CD8-positive, alpha-beta memory T cell (primary cell): ENCODE results near the gene SCARB2. TPM values are rescaled to one million over a fixed set of nuclear protein-coding genes. Genes with fewer than 3 reads are reported as not detected.

Source experiments
- CTCF ChIA-PET: fragments of 350-600 bp; sonication (Branson Sonifier 250); formaldehyde crosslinking; loops from one replicate; lab custom pipeline; 2021; ENCODE audit warnings: antibody characterized with exemption; lab: Charles Lee
- POLR2A ChIA-PET: fragments of 350-600 bp; sonication (Branson Sonifier 250); formaldehyde crosslinking; loops from one replicate; lab custom pipeline; 2021; ENCODE audit warnings: antibody characterized with exemption; lab: Charles Lee
- DNase-seq, 5 donors: peaks; one replicate each; pipeline versions ENCODE4 v3.0.0 to v3.0.0-alpha.2; 2020 to 2022; ENCODE audit warnings: mixed read lengths in 1 of 5
- H3K27ac ChIP-seq: one replicate; pipeline ENCODE4 v1.7.0; 2013; ENCODE audit warnings: low read depth, mild to moderate bottlenecking, low read length, moderate library complexity
- H3K27me3 ChIP-seq: 2 replicates; pipeline ENCODE4 v1.7.0; 2013; ENCODE audit warnings: low read length, mild to moderate bottlenecking; ENCODE audit not compliant: insufficient read depth, poor library complexity, severe bottlenecking
- H3K36me3 ChIP-seq: 2 replicates; pipeline ENCODE4 v1.7.0; 2013; ENCODE audit warnings: mild to moderate bottlenecking, low read length, moderate library complexity; ENCODE audit not compliant: insufficient read depth
- H3K4me1 ChIP-seq: 2 replicates; pipeline ENCODE4 v1.7.0; 2013; ENCODE audit warnings: mild to moderate bottlenecking, low read length, moderate library complexity; ENCODE audit not compliant: insufficient read depth
- H3K4me3 ChIP-seq: 2 replicates; pipeline ENCODE4 v1.7.0; 2013; ENCODE audit warnings: mild to moderate bottlenecking, low read length
- H3K9me3 ChIP-seq: 2 replicates; pipeline ENCODE4 v1.7.0; 2013; ENCODE audit warnings: mild to moderate bottlenecking, low read length
- H3K27ac Mint-ChIP-seq, 8 donors: one replicate each; pipeline ENCODE4 v1.8.0; 2020 to 2021; ENCODE audit warnings: mixed read lengths in 8 of 8, mild to moderate bottlenecking in 6 of 8, inconsistent platforms in 3 of 8, moderate library complexity in 3 of 8
- H3K27me3 Mint-ChIP-seq, 2 donors: one replicate each; pipeline ENCODE4 v1.8.0; 2020 to 2021; ENCODE audit warnings: mixed read lengths in 2 of 2, mild to moderate bottlenecking in 1 of 2, moderate library complexity in 1 of 2
- H3K36me3 Mint-ChIP-seq, 3 donors: one replicate each; pipeline ENCODE4 v1.8.0; 2020 to 2021; ENCODE audit warnings: mixed read lengths in 3 of 3, inconsistent platforms in 1 of 3, mild to moderate bottlenecking in 1 of 3
- H3K4me1 Mint-ChIP-seq, 3 donors: one replicate each; pipeline ENCODE4 v1.8.0; 2020 to 2021; ENCODE audit warnings: mixed read lengths in 3 of 3, inconsistent platforms in 1 of 3, mild to moderate bottlenecking in 1 of 3
- H3K4me3 Mint-ChIP-seq, 7 donors: one replicate each; pipeline ENCODE4 v1.8.0; 2020 to 2021; ENCODE audit warnings: mixed read lengths in 7 of 7, mild to moderate bottlenecking in 6 of 7, moderate library complexity in 4 of 7, inconsistent platforms in 2 of 7
- H3K9me3 Mint-ChIP-seq, 5 donors: one replicate each; pipeline ENCODE4 v1.8.0; 2020 to 2022; ENCODE audit warnings: mixed read lengths in 5 of 5, mild to moderate bottlenecking in 3 of 5, moderate library complexity in 2 of 5, inconsistent platforms in 1 of 5
- polyA plus RNA-seq: library from polyadenylated mRNA; unstranded; fragments of 300-500 nt; fragmentation: Illumina TruSeq; gene quantifications from one replicate; pipeline ENCODE4 v1.2.3, GENCODE V29; 2021
- total RNA-seq, 2 experiments: library from RNA; stranded (reverse); gene quantifications; one replicate each; pipeline ENCODE4 v1.2.3, GENCODE V29; 2021

Gene SCARB2
- total and polyA plus RNA-seq, 3 experiments from 2014 or later, result 6.2 to 17.6 (median 6.7) TPM

- Mint-ChIP-seq H3K4me3 (no peak overlapping the region), H3K9me3 (no peaks in the 10 kb centered on the region), H3K27ac (no peak overlapping the region), H3K27me3 (no peaks in the 10 kb centered on the region), H3K4me1 (peaks cover 36 to 62% (median 59%) of the 10 kb centered on the region in 3 donors), H3K36me3 (peaks cover 15 to 70% (median 24%) of the 10 kb centered on the region in 3 donors)
- ChIA-PET POLR2A (no interaction called here), CTCF (no interaction called here)
- DNase-seq, result no peak
- H3K9me3 ChIP-seq, result no peaks in the 10 kb centered on the region
- no peak overlapping the region for H3K4me3 ChIP-seq
- H3K27me3 ChIP-seq, result no peaks in the 10 kb centered on the region
- no peak overlapping the region for H3K27ac ChIP-seq
- H3K4me1 ChIP-seq, result peaks cover 8% of the 10 kb centered on the region
- H3K36me3 ChIP-seq, result peaks cover 28% of the 10 kb centered on the region
Observed at GRCh38 chr4:76141241-76141640, 72.4 kb downstream of the SCARB2 start.

DNA sequence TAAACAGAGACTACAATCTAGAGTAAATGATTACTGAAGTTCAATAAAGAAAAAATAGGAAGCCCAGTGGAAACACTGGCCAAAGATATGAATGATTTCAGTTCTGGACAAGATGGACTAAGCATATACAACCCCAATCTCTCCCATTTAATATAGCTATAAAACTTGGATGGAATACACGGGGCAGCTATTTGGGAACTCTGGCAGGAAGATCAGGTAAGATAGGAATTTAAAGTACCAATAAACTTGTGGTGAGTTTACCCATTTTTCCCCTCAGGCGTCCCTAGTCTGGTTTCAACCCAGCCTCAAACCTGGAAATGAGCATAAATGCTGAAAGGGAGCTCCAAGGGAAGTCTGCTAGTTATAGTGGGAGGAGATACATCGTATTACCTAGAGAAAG lies 85.9 kb downstream of the SCARB2 start:
- POLR2A ChIA-PET, result no interaction called here
- H3K36me3 Mint-ChIP-seq, result peaks cover 19 to 69% (median 30%) of the 10 kb centered on the region in 3 donors

GRCh38 chr4:76125816-76126215 lies 87.8 kb downstream of the SCARB2 start:
- Histone ChIP-seq H3K36me3 (peaks cover 33% of the 10 kb centered on the region), H3K4me1 (no peaks in the 10 kb centered on the region), H3K27ac (no peak overlapping the region), H3K4me3 (no peak overlapping the region), H3K9me3 (no peaks in the 10 kb centered on the region), H3K27me3 (no peaks in the 10 kb centered on the region)
- Mint-ChIP-seq H3K27me3 (no peaks in the 10 kb centered on the region), H3K9me3 (no peaks in the 10 kb centered on the region), H3K4me1 (peaks cover 0 to 2% (median 0%) of the 10 kb centered on the region in 3 donors), H3K27ac (peak overlapping the region in 1 of 8 donors; percentile 8), H3K4me3 (no peak overlapping the region), H3K36me3 (peaks cover 20 to 68% (median 33%) of the 10 kb centered on the region in 3 donors)
- CTCF ChIA-PET, result no interaction called here
- DNase-seq, result no peak
- POLR2A ChIA-PET, result no interaction called here

More for the DNA sequence above, 85.9 kb downstream of the SCARB2 start:
- Mint-ChIP-seq H3K4me1 (peaks cover 0 to 3% (median 2%) of the 10 kb centered on the region in 3 donors), H3K4me3 (no peak overlapping the region), H3K9me3 (no peaks in the 10 kb centered on the region), H3K27ac (peak overlapping the region in 1 of 8 donors; percentile 47), H3K27me3 (no peaks in the 10 kb centered on the region)
- H3K4me3 ChIP-seq, result no peak overlapping the region
- H3K36me3 ChIP-seq, result peaks cover 21% of the 10 kb centered on the region
- H3K27ac ChIP-seq, result no peak overlapping the region
- no peaks in the 10 kb centered on the region for H3K9me3 ChIP-seq
- H3K4me1 ChIP-seq, result no peaks in the 10 kb centered on the region
- H3K27me3 ChIP-seq, result no peaks in the 10 kb centered on the region
- DNase-seq, result no peak
- CTCF ChIA-PET, result no interaction called here

DNA sequence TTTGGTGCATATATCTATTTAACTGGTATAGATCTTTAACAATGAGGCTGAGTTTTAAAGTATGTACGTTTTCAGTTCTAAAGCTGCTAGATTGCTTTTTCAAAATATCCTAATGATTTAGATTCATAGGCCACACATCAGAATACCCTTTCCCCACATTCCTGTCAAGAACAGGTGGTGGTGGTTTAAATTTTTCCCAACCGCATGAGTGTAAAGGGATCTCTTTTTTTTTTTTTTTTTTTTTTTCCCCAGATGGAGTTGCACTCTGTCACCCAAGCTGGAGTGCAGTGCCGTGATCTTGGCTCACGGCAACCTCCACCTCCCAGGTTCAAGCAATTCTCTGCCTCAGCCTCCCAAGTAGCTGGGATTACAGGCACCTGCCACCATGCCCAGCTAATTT lies 93.4 kb downstream of the SCARB2 start:
- Histone ChIP-seq H3K27ac (no peak overlapping the region), H3K36me3 (peaks cover 38% of the 10 kb centered on the region), H3K9me3 (no peaks in the 10 kb centered on the region), H3K4me1 (no peaks in the 10 kb centered on the region), H3K27me3 (no peaks in the 10 kb centered on the region), H3K4me3 (no peak overlapping the region)
- ChIA-PET POLR2A (no interaction called here), CTCF (interaction anchor here (1.2 kb wide), 1 partner anchor 60 kb away, joined by 3 read pairs; no protein-coding TSS in a partner anchor)
- H3K4me1 Mint-ChIP-seq, result no peaks in the 10 kb centered on the region
- no peak overlapping the region for H3K4me3 Mint-ChIP-seq
- H3K36me3 Mint-ChIP-seq, result peaks cover 33 to 76% (median 46%) of the 10 kb centered on the region in 3 donors
- DNase-seq, result no peak
- H3K27me3 Mint-ChIP-seq, result no peaks in the 10 kb centered on the region
- peaks cover 0 to 9% (median 0%) of the 10 kb centered on the region in 5 donors for H3K9me3 Mint-ChIP-seq
- H3K27ac Mint-ChIP-seq, result peak overlapping the region in 1 of 8 donors; percentile 61

- Histone ChIP-seq H3K27me3 (no peaks in the 10 kb centered on the region), H3K27ac (no peak overlapping the region), H3K4me1 (no peaks in the 10 kb centered on the region), H3K4me3 (no peak overlapping the region), H3K9me3 (no peaks in the 10 kb centered on the region), H3K36me3 (peaks cover 32% of the 10 kb centered on the region)
- Mint-ChIP-seq H3K4me1 (no peaks in the 10 kb centered on the region), H3K36me3 (peaks cover 20 to 71% (median 42%) of the 10 kb centered on the region in 3 donors), H3K27ac (peak overlapping the region in 1 of 8 donors; percentile 15), H3K27me3 (no peaks in the 10 kb centered on the region), H3K9me3 (peaks cover 0 to 9% (median 0%) of the 10 kb centered on the region in 5 donors), H3K4me3 (no peak overlapping the region)
- no peak for DNase-seq
- ChIA-PET POLR2A (no interaction called here), CTCF (no interaction called here)
Observed at GRCh38 chr4:76117536-76117935, 96.1 kb downstream of the SCARB2 start.

- Histone ChIP-seq H3K36me3 (peaks cover 25% of the 10 kb centered on the region), H3K27me3 (no peaks in the 10 kb centered on the region), H3K4me1 (no peaks in the 10 kb centered on the region), H3K4me3 (no peak overlapping the region), H3K27ac (no peak overlapping the region), H3K9me3 (no peaks in the 10 kb centered on the region)
- Mint-ChIP-seq H3K36me3 (peaks cover 23 to 70% (median 39%) of the 10 kb centered on the region in 3 donors), H3K4me3 (no peak overlapping the region), H3K27ac (peak overlapping the region in 1 of 8 donors; percentile 15), H3K9me3 (peaks cover 0 to 9% (median 0%) of the 10 kb centered on the region in 5 donors), H3K27me3 (no peaks in the 10 kb centered on the region), H3K4me1 (no peaks in the 10 kb centered on the region)
- DNase-seq, result no peak
- ChIA-PET CTCF (no interaction called here), POLR2A (no interaction called here)
Observed at GRCh38 chr4:76116821-76117220, 96.8 kb downstream of the SCARB2 start.

Other genes starting within 250 kb of the SCARB2 start
- gene SDAD1, start 222.9 kb downstream of the SCARB2 start, total RNA-seq, result 10 to 100 TPM; 72.7 to 80.6 TPM
- gene SDAD1, start 222.9 kb downstream of the SCARB2 start, polyA plus RNA-seq, result 88.7 TPM
- 1 to 10 TPM; 1.5 to 1.8 TPM for gene CXCL9, start 206.3 kb downstream of the SCARB2 start, total RNA-seq
- not detected for gene CXCL9, start 206.3 kb downstream of the SCARB2 start, polyA plus RNA-seq
- gene CXCL10, start 190.3 kb downstream of the SCARB2 start, total RNA-seq, result 1 to 10 TPM; 1.6 to 1.9 TPM
- not detected for gene CXCL10, start 190.3 kb downstream of the SCARB2 start, polyA plus RNA-seq
- gene CXCL11, start 177.8 kb downstream of the SCARB2 start, total RNA-seq, result under 1 TPM in 1 of 2 experiments, not detected in 1; 0.18 TPM
- gene CXCL11, start 177.8 kb downstream of the SCARB2 start, polyA plus RNA-seq, result not detected
- gene ART3, start 139.1 kb downstream of the SCARB2 start, total RNA-seq, result not detected
- gene ART3, start 139.1 kb downstream of the SCARB2 start, polyA plus RNA-seq, result not detected
- 10 to 100 TPM; 56.6 to 63.3 TPM for gene NUP54, start 65.4 kb downstream of the SCARB2 start, total RNA-seq
- 41.8 TPM for gene NUP54, start 65.4 kb downstream of the SCARB2 start, polyA plus RNA-seq
- not detected for gene FAM47E, start 37.9 kb upstream of the SCARB2 start, total RNA-seq
- gene FAM47E, start 37.9 kb upstream of the SCARB2 start, polyA plus RNA-seq, result not detected
- gene STBD1, start 92.9 kb upstream of the SCARB2 start, total RNA-seq, result under 1 TPM in 1 of 2 experiments, not detected in 1; 0.26 TPM
- 1.8 TPM for gene STBD1, start 92.9 kb upstream of the SCARB2 start, polyA plus RNA-seq
- gene CCDC158, start 207.3 kb upstream of the SCARB2 start, total RNA-seq, result not detected
- gene CCDC158, start 207.3 kb upstream of the SCARB2 start, polyA plus RNA-seq, result not detected
- not detected for gene SHROOM3, start 221.4 kb upstream of the SCARB2 start, total RNA-seq
- gene SHROOM3, start 221.4 kb upstream of the SCARB2 start, polyA plus RNA-seq, result not detected